ENCODE measurements around the gene ULK2.

DNA sequence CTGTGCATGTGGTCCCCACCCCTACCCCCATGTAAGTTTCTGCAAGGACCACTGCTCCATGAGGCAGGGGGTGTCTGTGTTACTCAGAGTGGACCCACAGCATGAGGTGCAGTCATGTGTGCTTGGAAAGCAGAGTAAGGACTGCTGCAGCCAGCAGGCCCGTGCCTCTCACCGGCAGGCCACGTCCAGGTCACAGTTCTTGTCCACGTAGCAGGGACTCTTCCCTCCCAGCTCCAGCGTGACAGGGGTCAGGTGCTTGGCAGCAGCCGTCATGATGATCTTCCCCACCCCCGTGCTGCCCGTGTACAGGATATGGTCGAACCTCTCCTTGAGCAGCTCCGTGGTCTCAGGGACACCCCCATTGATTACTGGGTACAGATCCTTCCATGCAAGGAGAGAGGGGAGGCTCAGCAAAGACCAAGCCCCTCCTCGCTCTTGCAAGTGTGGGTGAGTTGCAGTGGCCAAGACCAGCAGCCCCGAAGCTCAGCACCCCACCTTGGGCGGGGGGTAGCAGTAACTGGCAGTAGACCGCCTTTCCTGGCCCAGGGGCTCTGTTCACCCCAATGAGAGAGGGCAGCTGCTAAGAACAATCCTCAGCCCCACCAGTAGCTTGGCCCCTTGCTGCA is 125.8 kb downstream of the ULK2 start:
- TF ChIP-seq CTCF (IDR thresholded peaks at IDR 0.05) (no peak), POLR2AphosphoS5 (IDR thresholded peaks at IDR 0.05) (no peak)

Measured in breast epithelium (tissue), 3 donors.